GM19324 (cell line): ENCODE data around the gene KCTD19.
A peak's percentile ranks its signal among the peaks of the same experiment; 100 is the strongest.

Experiments used
- ATAC-seq: cut with Tn5 transposase; IDR thresholded peaks from one replicate; pipeline ENCODE4 v1.9.1; 2021; ENCODE audit warnings: mild to moderate bottlenecking, moderate library complexity; ENCODE audit not compliant: unreplicated experiment, low FRiP score

The KCTD19 gene

DNA sequence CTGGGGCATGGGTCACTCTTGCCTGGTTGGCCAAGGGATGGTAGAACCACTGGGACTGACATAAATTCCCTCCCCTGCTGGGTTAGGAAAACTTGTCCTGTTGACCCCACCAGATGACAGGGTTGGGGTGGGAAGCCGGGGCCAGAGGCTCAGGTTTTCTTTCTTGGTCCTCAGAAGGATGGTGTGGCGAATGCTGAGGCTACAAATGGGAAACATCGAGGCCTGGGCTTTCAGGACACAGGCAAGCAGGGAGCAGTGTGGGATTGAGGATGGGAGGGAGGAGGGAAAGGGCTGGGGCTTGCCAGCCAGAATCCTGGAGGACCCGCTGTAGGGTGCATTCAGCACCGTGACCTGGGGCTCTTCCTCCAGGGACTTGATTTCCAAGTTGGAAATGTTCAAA is 61.7 kb downstream of the KCTD19 start:
- ATAC-seq: no peak

DNA sequence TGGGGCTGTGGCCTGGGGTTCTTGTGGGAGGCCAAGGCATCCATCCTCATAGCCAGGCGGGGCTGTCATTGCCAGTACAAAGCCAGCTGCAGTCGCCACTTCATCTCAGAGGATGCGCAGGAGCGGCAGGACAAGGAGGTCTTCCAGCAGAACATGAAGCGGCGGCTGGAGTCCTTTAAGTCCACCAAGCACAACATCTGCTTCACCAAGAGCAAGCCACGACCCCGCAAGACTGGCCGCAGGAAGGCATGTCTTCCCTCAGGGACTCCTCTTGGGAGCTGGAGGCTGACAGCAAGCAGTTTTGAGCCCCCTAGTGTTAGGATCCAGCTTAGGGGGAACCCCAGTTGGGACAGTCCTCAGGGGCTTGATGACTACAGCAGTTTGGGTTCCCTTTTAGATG is 62.3 kb downstream of the KCTD19 start:
- ATAC-seq: no peak

DNA sequence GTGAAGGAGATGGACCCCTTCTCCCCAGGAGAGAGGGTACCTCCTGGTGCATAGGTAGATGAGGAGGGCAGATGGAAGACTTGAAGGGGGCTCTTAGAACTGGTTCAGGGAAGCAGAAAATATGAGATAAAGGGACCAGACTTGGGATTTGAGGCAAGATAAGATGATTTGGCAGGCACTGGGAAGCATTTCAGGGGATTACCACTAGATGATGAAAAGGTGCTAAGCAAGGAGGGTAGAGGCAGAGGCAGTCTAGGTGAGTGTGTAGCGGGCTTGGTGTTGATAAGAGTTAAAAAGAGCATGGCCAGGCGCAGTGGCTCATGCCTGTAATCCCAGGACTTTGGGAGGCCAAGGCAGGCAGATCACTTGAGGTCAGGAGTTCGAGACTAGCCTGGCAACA is 63.3 kb downstream of the KCTD19 start:
- ATAC-seq: no peak

DNA sequence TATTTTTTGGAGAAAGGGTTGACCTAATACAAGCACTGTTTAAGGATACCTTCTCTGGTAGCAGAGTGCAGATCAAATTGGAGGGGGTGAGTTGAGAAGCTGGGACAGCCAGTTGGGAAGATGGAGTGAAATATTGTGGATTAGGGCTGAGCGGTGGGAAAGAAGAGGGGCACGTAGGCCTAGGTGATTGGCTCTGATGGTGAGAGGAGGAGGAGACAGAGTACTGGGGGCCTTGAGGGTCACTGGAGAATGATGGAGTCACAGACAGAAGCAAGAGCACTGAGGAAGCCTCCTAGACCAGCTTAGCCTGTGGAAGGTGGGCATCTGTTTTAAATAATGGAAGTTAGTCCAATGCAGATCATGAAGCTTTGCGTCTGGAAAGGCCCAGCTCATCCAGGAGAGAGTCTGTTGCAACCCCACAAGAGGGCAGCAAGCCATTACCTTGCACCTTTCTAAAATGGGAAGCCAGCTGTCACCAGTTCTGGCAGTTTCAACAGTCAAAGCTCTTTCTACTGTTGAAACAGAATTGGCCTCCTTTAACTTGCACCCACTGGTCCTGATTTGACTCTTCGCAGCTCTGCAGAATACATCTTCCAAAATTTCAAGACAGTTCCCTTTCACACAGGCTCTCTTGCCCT is 66.0 kb downstream of the KCTD19 start:
- ATAC-seq: no peak

DNA sequence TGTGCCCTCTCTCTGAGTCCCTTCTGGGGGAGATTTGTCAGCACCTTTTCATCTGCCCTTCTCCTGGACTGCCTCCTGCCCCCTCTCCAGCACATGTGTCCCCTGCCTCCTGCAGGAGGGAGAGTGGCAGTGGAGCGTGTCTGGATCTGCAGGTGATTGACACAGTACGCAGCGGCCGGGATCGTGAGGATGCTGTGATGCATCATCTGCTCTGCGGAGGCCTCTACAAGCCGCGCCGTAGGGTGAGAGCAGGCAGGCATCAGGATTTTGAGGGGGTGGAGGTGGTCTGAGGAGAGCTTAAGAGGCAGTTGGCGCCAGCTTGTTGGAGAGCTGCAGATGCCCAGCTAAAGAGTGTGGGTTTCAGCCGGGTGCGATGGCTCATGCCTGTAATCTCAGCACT is 66.8 kb downstream of the KCTD19 start:
- no peak for ATAC-seq

DNA sequence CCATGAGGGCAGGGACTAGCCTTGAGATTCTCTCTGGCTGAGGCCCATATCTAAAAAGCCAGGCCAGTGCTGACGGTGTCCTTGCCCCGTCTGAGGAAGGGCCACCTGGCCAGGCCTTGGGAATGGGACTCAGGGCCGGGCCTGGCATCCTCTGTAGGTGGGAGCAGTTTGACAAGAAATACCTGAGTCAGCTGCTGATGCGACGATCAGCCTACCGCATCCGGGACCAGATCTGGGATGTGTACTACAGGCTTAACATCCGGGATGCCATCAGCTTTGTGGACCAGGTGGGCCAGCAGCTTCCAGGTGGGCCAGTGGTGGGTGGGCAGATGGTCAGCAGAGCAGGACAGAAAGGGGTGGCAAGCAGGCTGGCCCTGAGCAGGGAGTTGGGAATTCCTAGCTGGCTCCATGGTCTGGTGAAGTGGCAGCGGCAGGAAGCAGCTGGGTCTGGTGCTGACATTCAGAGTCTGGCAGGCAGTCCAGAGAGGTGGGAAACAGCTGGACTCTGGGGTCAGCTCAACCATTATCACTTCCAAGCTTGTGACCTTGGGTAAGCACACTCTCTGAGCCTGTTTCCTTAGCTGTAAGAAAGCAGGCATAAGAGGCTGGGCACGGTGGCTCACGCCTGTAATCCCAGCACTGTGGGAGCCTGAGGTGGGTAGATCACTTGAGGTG is 68.2 kb downstream of the KCTD19 start:
- ATAC-seq: no peak

DNA sequence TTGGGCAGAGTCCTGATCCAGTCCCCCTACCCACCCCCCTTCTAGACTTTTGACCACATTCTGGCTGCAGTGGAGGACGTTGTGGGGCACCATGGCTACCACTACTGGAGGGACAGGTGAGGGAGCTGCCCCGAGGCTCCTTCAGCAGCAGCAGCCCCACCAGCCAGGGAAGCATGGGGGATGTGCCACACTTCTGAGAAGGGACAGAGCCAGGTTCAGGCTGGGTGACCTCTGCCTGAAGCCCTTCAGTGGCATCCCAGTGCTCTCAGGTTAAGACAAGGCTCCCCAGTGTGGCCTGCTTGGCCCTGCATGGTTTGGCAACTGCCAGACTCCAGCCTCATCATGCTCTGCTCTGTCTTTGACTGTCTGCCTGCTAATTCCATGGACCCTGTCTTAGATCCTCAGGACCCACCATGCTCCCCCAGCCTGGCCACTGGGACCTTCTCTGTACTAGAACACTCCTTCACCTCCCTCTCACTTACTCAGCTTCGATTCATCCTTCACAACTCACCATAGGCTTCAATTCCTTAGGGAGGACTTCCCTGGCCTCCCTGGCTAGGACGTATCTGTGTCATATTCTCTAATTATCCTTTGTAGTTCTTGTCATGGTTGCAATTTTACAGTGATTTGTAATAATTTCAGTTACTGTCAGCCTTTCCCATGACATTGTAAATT is 68.9 kb downstream of the KCTD19 start:
- no peak for ATAC-seq

DNA sequence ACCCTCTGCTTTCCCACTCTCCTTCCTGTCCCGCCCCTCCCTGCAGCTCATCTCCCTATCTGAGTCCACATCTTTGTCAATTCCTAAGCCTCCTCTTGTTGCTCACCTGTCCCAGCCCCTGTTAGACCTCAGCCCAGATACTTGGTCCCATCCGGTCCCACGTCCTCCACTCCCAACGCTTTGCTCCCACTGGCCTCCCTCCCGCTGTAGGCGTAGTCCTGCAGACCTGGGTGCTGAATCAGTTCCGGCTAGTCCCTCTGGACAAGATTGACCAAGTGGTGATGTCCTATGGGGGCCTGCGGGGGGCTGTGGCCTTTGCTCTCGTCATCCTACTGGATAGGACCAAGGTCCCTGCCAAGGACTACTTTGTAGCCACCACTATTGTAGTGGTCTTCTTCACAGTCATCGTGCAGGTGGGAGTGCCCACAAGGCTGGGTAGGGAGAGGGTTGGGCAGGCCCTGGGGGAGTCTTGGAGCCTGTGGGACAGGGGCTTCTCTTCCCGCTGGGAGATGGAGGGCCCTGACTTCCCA is 69.8 kb downstream of the KCTD19 start:
- ATAC-seq: no peak

DNA sequence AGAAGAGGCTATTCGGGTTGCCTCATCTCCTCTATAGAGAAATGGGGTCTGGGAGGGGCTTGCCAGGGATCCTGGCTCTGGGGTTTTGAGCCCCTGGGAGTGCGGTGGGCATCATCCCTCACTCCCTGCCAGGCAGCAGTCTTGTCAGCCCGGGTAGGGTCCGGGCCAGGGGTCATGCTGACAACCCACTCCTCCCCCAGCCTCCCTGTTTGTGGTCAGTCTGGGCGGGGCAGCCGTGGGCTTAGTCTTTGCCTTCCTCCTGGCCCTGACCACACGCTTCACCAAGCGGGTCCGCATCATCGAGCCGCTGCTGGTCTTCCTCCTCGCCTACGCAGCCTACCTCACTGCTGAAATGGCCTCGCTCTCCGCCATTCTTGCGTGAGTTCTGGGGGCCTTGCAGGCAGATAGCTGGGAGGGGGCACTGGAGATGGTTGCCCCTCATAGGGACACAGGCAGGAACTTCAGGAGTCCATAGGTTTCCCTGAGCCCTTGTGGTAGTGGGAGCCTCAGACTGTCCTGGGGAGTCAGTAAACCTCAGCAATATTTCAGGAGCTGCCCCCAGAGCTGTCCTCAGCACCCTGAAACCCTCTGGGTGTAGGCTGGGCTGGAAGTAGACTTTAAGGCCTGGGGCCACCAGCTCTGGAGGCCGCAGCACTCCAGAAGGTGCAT is 70.9 kb downstream of the KCTD19 start:
- ATAC-seq: no peak

DNA sequence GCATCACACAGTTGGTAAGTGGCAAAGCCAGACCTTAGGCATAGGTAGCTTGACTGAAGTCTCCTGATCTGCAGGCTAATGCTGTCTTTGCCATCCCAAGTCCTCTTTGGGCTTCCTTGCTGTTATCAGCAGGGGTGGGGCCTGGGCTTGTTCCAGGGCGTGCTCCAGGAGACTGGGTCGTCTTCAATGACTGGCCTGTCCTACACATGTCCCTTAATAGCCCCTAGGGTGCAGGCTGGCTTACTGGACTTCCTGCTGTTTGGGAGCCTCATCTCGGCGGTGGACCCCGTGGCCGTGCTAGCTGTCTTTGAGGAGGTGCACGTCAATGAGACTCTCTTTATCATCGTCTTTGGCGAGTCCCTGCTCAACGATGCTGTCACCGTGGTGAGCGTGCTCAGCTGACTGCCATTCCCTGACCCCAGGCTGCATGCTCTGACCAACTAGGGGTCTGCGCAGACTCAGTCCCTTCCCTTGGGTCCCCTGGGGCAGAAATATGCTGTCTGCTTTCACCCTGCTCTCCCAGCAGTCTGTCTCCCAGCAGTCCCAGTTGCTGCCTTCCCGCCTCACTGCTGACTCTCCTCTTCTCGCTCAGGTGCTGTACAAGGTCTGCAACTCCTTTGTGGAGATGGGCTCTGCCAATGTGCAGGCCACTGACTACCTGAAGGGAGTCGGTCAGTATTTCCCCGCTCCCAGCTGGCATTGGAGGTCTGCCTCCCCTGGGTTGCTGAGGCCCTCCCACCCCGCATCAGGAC is 71.6 kb downstream of the KCTD19 start:
- ATAC-seq: no peak

DNA sequence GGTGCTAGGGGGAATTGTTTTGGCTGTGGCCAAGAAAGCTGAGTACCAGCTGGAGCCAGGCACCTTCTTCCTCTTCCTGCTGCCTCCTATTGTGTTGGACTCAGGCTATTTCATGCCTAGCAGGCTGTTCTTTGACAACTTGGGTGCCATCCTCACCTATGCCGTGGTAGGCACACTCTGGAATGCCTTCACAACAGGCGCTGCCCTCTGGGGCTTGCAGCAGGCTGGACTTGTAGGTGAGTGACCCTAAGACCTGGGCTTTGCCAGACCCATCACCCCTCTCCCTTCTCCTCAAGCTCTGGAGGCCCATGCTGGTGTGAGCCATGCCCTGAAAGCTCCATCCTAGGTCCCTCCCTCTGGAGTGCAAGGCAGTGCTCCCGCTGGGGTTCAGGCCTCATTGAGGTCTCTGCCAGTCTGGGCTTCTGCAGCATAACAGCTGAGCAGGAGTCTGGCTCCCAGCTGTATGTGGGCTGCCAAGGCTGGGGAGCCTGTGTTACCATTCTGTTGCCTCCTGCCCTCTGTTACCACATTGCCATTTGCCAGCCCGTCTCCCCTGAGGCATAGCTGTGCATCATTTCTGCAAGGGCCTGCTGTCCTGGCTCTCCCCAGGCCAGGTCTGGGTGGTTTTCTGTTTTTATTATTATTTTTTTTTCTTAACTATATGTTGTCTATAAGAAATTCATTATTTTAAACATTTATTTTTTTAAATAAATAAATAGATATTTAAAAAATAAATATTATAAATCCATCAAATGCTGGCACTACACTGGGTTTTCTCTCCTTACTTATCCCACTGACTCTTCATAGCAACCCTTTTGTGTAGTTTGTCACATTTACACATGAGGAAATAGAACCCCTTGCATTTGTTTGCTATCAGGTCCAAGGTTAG is 73.7 kb downstream of the KCTD19 start:
- ATAC-seq: no peak

DNA sequence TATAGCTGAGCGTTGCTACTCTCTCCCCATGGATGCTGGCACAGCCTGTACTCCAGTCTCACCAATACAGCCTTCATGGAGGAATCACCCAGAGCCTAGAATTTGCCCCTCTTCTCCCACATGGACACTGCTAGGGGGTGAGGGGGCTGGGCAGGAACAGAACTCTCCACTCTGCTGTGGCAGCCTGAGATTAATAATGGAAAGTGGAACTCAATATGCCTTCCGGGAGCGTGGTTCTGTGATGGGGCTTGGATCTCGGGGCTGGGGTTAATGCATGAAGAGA is 76.6 kb downstream of the KCTD19 start:
- ATAC-seq: no peak

DNA sequence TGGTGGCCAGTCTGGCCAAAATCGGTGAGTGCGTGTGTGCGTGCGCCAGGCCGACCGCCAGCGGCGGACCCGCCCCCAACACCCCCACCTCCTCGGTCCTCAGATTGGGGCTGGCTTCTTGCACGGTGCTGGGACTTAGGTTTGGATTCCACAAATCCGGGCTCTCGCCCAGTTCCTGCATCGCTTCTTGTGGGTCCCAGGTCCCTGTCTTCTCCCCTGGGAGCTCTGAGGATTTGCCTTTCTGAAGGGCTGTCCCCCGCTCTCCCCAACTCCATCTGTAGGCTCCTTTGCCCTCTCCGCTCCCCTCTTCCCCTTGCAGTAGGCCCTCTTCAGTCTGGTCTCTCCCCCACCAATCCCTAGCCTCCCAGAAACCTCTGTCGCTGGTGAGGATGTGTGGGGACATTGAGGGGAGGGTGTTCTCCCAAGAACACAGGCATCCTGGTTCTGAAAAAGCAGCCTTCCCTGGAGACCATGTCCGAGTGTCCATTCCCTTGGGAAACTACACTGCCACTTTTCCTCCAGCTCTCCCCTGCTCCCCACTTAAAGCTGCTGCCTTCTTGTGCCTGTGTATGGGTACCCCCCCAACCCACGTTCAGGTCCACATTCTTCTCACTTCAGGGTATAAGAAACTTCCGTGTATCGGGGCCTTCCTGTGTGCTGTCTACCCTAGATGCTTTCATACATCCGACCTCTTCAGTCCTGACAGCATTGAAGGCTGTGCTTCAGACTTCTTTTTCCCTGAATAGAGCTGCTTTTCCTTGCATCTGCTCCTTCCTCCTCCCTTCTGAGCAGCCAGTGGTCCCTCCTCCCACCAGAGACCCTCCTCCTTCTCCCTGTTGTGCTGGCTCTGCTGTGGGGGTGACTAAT is 77.1 kb downstream of the KCTD19 start:
- ATAC-seq: no peak

DNA sequence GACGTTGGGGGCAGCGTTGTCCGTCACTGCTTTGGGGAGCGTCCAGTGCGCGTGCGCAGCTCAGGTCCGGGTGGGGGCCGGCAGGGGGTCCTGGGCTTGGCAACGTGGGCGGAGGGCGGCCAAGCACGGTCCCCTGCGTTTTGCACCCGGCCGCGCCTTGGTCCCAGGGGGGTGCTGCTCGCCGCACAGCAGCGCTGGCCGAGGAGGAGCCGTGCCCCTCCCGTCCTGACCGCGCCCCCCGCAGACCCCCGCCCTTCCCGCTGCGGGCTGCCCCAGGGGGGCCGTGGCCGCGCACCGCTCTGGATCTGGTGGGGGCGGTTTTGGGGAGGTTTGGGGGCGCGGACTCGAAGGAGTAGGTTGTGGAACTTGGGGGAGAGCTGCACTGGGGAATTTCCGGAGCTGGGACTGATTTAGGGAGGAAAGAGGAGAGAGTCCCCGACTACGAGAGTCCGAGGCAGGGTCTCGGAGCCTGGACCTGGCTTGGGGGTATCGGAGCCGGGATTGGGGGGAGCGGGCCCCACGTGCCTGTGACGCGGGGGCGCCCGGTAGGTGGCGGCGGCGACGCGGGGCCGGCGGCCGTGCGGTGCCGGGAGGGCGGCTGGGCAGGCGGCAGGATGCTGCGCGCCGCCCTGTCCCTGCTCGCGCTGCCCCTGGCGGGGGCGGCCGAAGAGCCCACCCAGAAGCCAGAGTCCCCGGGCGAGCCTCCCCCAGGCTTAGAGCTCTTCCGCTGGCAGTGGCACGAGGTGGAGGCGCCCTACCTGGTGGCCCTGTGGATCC is 78.0 kb downstream of the KCTD19 start, which contains the start of gene SLC9A5:
SLC9A5 (plus strand) TSS at position 579 of the 777 bp plus-strand sequence; CDS start at position 615, 36 bp downstream.
- ATAC-seq: no peak

DNA sequence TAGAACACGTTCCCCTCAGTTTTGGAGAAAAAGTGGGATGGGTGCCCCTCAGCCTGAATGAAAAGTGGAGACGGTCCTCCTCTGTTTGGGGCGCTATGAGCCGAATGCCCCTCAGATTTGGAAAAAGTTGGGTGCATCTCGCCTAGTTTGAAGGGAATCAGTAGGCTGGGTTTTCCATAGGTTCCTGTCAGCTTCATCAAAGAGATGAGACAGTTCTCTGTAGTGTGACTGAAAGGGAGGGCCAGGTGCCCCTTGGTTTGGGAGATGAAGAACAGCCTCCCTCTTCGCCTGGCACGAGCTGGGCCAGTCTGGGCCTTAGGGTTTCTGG is 78.5 kb downstream of the KCTD19 start:
- no peak for ATAC-seq

DNA sequence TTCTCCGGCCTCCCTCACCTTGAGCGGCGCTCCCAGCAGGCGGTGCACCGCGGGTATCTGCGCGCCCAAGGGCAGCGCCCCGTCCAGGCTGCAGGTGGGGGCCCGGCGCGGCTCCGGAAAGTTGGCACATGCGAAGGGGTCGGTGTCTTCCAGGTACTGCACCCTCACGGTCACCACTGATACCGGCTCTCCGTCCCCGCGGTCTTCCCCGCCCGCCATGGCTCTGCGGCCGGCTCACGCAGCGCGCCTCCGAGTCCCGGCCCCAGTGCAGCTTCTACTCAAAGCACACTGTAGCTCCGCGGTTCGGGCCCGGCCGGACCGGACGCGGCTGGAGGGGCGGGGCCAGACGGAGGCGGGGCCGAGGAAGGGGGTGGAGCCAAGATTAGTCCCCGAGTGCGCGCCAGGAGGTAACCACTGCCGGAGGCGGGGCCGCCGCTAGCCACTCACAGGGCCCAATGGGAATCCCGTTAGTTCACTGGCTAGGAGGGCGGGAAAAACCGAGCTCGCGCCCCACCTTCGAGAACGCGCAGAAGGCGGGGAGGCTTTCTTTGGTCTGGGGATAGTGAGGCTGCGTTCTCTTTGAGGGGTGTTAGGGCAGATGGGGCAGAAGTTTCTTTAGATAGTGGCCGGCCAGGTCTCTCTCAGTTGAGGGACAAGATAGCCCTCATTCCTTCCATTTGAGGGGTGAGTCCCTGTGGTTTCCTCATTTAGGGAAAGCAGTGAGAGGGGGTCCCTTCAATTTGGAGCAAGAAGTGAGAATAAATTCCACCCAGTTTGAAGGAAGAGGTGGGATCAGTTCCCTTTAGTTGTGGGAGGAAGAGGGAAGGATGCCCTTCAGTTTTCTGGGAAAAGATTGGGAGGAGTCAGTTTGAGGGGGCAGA is 79.1 kb downstream of the KCTD19 start, which contains the start of gene FHOD1:
FHOD1 (minus strand) TSS at position 290 of the 881 bp plus-strand sequence; CDS start at position 219, 71 bp downstream.
- ATAC-seq: peak; percentile 66

DNA sequence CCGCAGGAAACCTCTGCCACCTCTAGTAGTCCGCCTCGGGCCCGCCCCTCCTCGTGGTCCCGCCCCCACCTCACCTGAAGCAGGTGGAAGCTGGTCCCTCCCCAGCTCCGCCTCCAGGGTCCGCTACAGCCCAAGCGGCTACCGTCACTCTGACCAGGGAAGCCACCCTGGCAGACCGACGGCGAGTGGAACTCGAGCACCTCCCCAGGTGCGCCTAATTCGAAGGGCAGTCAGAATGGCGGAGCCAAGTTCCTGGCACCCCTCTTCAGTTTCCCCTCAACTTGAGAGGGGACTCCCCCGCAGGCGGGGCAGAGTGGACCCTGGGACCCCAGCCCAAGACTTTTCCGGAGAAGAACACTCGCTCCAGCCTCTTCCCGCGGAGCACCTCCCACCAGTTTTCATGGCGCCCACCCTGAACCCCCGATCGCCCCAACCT is 79.8 kb downstream of the KCTD19 start:
- peak; percentile 10 for ATAC-seq
